Astrocyte (in vitro differentiated cells and primary cell): ENCODE measurements around the gene SYT14. TPM values are rescaled to one million over a fixed set of nuclear protein-coding genes. Genes with fewer than 3 reads are reported as not detected.

Source experiments
- DNase-seq: peaks from one replicate; pipeline ENCODE4 v3.0.0-alpha.2; 2010; ENCODE audit warnings: low read depth
- FAIRE-seq: peaks from 2 replicates; lab custom pipeline; 2011; peaks lifted over from hg19 to GRCh38; lab: Jason Lieb, UNC
- H2AFZ ChIP-seq: 2 replicates; pipeline ENCODE4 v1.6.0; 2012; ENCODE audit warnings: low read depth, low read length, inconsistent platforms
- H3K27ac ChIP-seq: 2 replicates; pipeline ENCODE4 v1.5.1; 2011; ENCODE audit warnings: low read depth, low read length, inconsistent platforms
- H3K27me3 ChIP-seq: 2 replicates; pipeline ENCODE4 v1.6.0; 2011; ENCODE audit warnings: low read length, inconsistent platforms; ENCODE audit not compliant: insufficient read depth
- H3K36me3 ChIP-seq: 2 replicates; pipeline ENCODE4 v1.5.1; 2011; ENCODE audit warnings: low read length, inconsistent platforms; ENCODE audit not compliant: insufficient read depth
- H3K4me1 ChIP-seq: 2 replicates; pipeline ENCODE4 v1.5.1; 2011; ENCODE audit warnings: low read length, inconsistent platforms; ENCODE audit not compliant: insufficient read depth
- H3K4me2 ChIP-seq: 2 replicates; pipeline ENCODE4 v1.6.0; 2012; ENCODE audit warnings: low read length, inconsistent platforms
- H3K4me3 ChIP-seq: 2 replicates; pipeline ENCODE4 v1.5.1; 2011; ENCODE audit warnings: low read depth, mild to moderate bottlenecking, low read length, inconsistent platforms; ENCODE audit not compliant: insufficient read depth
- H3K79me2 ChIP-seq: 2 replicates; pipeline ENCODE4 v1.6.0; 2012; ENCODE audit warnings: mild to moderate bottlenecking, low read length, inconsistent platforms; ENCODE audit not compliant: insufficient read depth
- H3K9ac ChIP-seq: 2 replicates; pipeline ENCODE4 v1.6.0; 2012; ENCODE audit warnings: mild to moderate bottlenecking, low read length, inconsistent platforms
- H3K9me3 ChIP-seq: 2 replicates; pipeline ENCODE4 v1.5.1; 2012; ENCODE audit warnings: low read depth, mild to moderate bottlenecking, low read length, inconsistent platforms; ENCODE audit not compliant: insufficient read depth
- H4K20me1 ChIP-seq: 2 replicates; pipeline ENCODE4 v1.6.0; 2012; ENCODE audit warnings: low read length, inconsistent platforms; ENCODE audit not compliant: insufficient read depth
- H3K27ac Mint-ChIP-seq: one replicate; pipeline ENCODE4 v1.8.0; 2021; ENCODE audit warnings: mild to moderate bottlenecking, mixed read lengths; ENCODE audit not compliant: unreplicated experiment
- H3K27me3 Mint-ChIP-seq: one replicate; pipeline ENCODE4 v1.8.0; 2021; ENCODE audit warnings: low read depth, mixed read lengths; ENCODE audit not compliant: unreplicated experiment
- H3K36me3 Mint-ChIP-seq: one replicate; pipeline ENCODE4 v1.8.0; 2021; ENCODE audit warnings: low read depth, mixed read lengths; ENCODE audit not compliant: unreplicated experiment
- H3K4me1 Mint-ChIP-seq: one replicate; pipeline ENCODE4 v1.8.0; 2021; ENCODE audit warnings: low read depth, mixed read lengths; ENCODE audit not compliant: unreplicated experiment
- H3K4me3 Mint-ChIP-seq: one replicate; pipeline ENCODE4 v1.8.0; 2021; ENCODE audit warnings: mild to moderate bottlenecking, moderate library complexity, mixed read lengths; ENCODE audit not compliant: unreplicated experiment
- H3K9me3 Mint-ChIP-seq: one replicate; pipeline ENCODE4 v1.8.0; 2021; ENCODE audit warnings: mild to moderate bottlenecking, mixed read lengths; ENCODE audit not compliant: unreplicated experiment
- CTCF ChIP-seq: IDR thresholded peaks from 2 replicates; pipeline ENCODE4 v1.5.1; 2011; ENCODE audit warnings: low read depth, mild to moderate bottlenecking, inconsistent platforms, low read length, moderate library complexity; ENCODE audit not compliant: insufficient read depth
- EZH2 ChIP-seq: IDR thresholded peaks from 2 replicates; pipeline ENCODE4 v1.6.1; 2012; ENCODE audit warnings: mild to moderate bottlenecking, low read length, inconsistent platforms; ENCODE audit not compliant: insufficient read depth
- total RNA-seq: library from RNA; stranded (reverse); gene quantifications from 2 replicates; pipeline ENCODE4 v1.2.1, GENCODE V29; 2021

The SYT14 gene
- total RNA-seq, 1 donor from 2014 or later: 6.1 TPM

- Histone ChIP-seq H3K27ac (no peak overlapping the region), H3K9me3 (no peaks in the 10 kb centered on the region), H3K79me2 (no peaks in the 10 kb centered on the region), H4K20me1 (no peaks in the 10 kb centered on the region), H3K9ac (no peak overlapping the region), H2AFZ (no peak overlapping the region), H3K4me1 (no peaks in the 10 kb centered on the region), H3K4me3 (no peak overlapping the region), H3K27me3 (no peaks in the 10 kb centered on the region), H3K4me2 (no peak overlapping the region), H3K36me3 (no peaks in the 10 kb centered on the region)
- no peaks in the 10 kb centered on the region for H3K36me3 Mint-ChIP-seq
- no peaks in the 10 kb centered on the region for H3K27me3 Mint-ChIP-seq
- no peak for DNase-seq
- TF ChIP-seq CTCF: no peak
- TF ChIP-seq EZH2: no peak
- FAIRE-seq: no peak
- no peak overlapping the region for H3K4me3 Mint-ChIP-seq
- H3K4me1 Mint-ChIP-seq: no peaks in the 10 kb centered on the region
- no peaks in the 10 kb centered on the region for H3K9me3 Mint-ChIP-seq
- no peak overlapping the region for H3K27ac Mint-ChIP-seq
These were observed 179.2 kb downstream of the SYT14 start for GRCh38 chr1:210117198-210117597.

GRCh38 chr1:210117681-210118170, 179.7 kb downstream of the SYT14 start:
- Histone ChIP-seq H3K4me1 (no peaks in the 10 kb centered on the region), H3K79me2 (no peaks in the 10 kb centered on the region), H2AFZ (no peak overlapping the region), H3K27me3 (no peaks in the 10 kb centered on the region), H3K9ac (no peak overlapping the region), H3K27ac (no peak overlapping the region), H3K36me3 (no peaks in the 10 kb centered on the region), H3K4me2 (no peak overlapping the region), H3K9me3 (no peaks in the 10 kb centered on the region), H4K20me1 (no peaks in the 10 kb centered on the region), H3K4me3 (no peak overlapping the region)
- FAIRE-seq (no peak), DNase-seq (no peak)
- no peak overlapping the region for H3K4me3 Mint-ChIP-seq
- H3K9me3 Mint-ChIP-seq: no peaks in the 10 kb centered on the region
- H3K27me3 Mint-ChIP-seq: no peaks in the 10 kb centered on the region
- no peaks in the 10 kb centered on the region for H3K36me3 Mint-ChIP-seq
- no peaks in the 10 kb centered on the region for H3K4me1 Mint-ChIP-seq
- no peak for TF ChIP-seq EZH2
- TF ChIP-seq CTCF: no peak
- no peak overlapping the region for H3K27ac Mint-ChIP-seq

- H3K4me2 ChIP-seq: no peak overlapping the region
- no peaks in the 10 kb centered on the region for H3K36me3 ChIP-seq
- H3K9me3 ChIP-seq: no peaks in the 10 kb centered on the region
- H3K27ac ChIP-seq: no peak overlapping the region
- FAIRE-seq: no peak
- Mint-ChIP-seq H3K27ac (no peak overlapping the region), H3K27me3 (no peaks in the 10 kb centered on the region), H3K4me1 (peaks cover 7% of the 10 kb centered on the region), H3K4me3 (no peak overlapping the region), H3K36me3 (no peaks in the 10 kb centered on the region), H3K9me3 (no peaks in the 10 kb centered on the region)
- TF ChIP-seq EZH2: no peak
- TF ChIP-seq CTCF: no peak
- peaks cover 15% of the 10 kb centered on the region for H3K4me1 ChIP-seq
- no peaks in the 10 kb centered on the region for H3K79me2 ChIP-seq
- no peak for DNase-seq
- no peak overlapping the region for H3K9ac ChIP-seq
- H4K20me1 ChIP-seq: no peaks in the 10 kb centered on the region
- no peak overlapping the region for H3K4me3 ChIP-seq
- H2AFZ ChIP-seq: no peak overlapping the region
- H3K27me3 ChIP-seq: no peaks in the 10 kb centered on the region
These were observed 185.4 kb downstream of the SYT14 start for GRCh38 chr1:210123383-210123782.
